Measurements from ENCODE around the gene ZNF2.
"Not testable (repeated sequence)": the region's sequence is repeated elsewhere in the genome, so short reads cannot be mapped to it uniquely, and the experiment has no call there.

ZNF2 gene

GRCh38 chr2:95181774-95182173, 16.2 kb downstream of the ZNF2 start:
- no peaks in the 10 kb centered on the region for H3K9me3 ChIP-seq (ENCODE audit: insufficient read depth, low read length)
- no peaks in the 10 kb centered on the region for H3K4me1 ChIP-seq (ENCODE audit: low read length)
- H3K36me3 ChIP-seq (replicated peaks; ENCODE audit: low read depth, low read length): peaks cover 50% of the 10 kb centered on the region
- no peaks in the 10 kb centered on the region for H3K79me2 ChIP-seq (ENCODE audit: low read length)
- H3K4me3 ChIP-seq (ENCODE audit: low read length): no peak overlapping the region
- H3K9ac ChIP-seq (ENCODE audit: low read length): no peak overlapping the region
- TF ChIP-seq EZH2phosphoT487 (IDR thresholded peaks at IDR 0.05; ENCODE audit: low read depth) (no peak), CTCF (IDR thresholded peaks at IDR 0.05; ENCODE audit: low read depth, low read length) (no peak)
- no peak overlapping the region for H3K27ac ChIP-seq (ENCODE audit: low read length)
- no peaks in the 10 kb centered on the region for H3K27me3 ChIP-seq (ENCODE audit: low read depth, low read length)
- no peak overlapping the region for H2AFZ ChIP-seq (ENCODE audit: low read depth, low read length)
- no peaks in the 10 kb centered on the region for H4K20me1 ChIP-seq (ENCODE audit: insufficient read depth, low read length)
- no peak overlapping the region for H3K4me2 ChIP-seq (ENCODE audit: low read length)

- H3K9me3 ChIP-seq (ENCODE audit: insufficient read depth, low read length): no peaks in the 10 kb centered on the region
- H4K20me1 ChIP-seq (ENCODE audit: insufficient read depth, low read length): no peaks in the 10 kb centered on the region
These were observed 19.6 kb downstream of the ZNF2 start for GRCh38 chr2:95185197-95185596.

GRCh38 chr2:95185973-95186372, 20.4 kb downstream of the ZNF2 start:
- no peak for TF ChIP-seq CTCF (IDR thresholded peaks at IDR 0.05; ENCODE audit: low read depth, low read length)
- TF ChIP-seq EZH2phosphoT487 (IDR thresholded peaks at IDR 0.05; ENCODE audit: low read depth): no peak
- no peaks in the 10 kb centered on the region for H3K4me1 ChIP-seq (ENCODE audit: low read length)
- H2AFZ ChIP-seq (ENCODE audit: low read depth, low read length): no peak overlapping the region
- no peaks in the 10 kb centered on the region for H3K9me3 ChIP-seq (ENCODE audit: insufficient read depth, low read length)
- H3K4me3 ChIP-seq (ENCODE audit: low read length): no peak overlapping the region
- H4K20me1 ChIP-seq (ENCODE audit: insufficient read depth, low read length): no peaks in the 10 kb centered on the region
- H3K36me3 ChIP-seq (replicated peaks; ENCODE audit: low read depth, low read length): peaks cover 31% of the 10 kb centered on the region
- H3K9ac ChIP-seq (ENCODE audit: low read length): no peak overlapping the region
- H3K4me2 ChIP-seq (ENCODE audit: low read length): no peak overlapping the region
- H3K27ac ChIP-seq (ENCODE audit: low read length): no peak overlapping the region
- no peaks in the 10 kb centered on the region for H3K27me3 ChIP-seq (ENCODE audit: low read depth, low read length)
- no peaks in the 10 kb centered on the region for H3K79me2 ChIP-seq (ENCODE audit: low read length)

More at GRCh38 chr2:95185197-95185596, 19.6 kb downstream of the ZNF2 start:
- Histone ChIP-seq H3K27ac (ENCODE audit: low read length) (no peak overlapping the region), H3K79me2 (ENCODE audit: low read length) (no peaks in the 10 kb centered on the region), H3K4me1 (ENCODE audit: low read length) (no peaks in the 10 kb centered on the region), H3K4me2 (ENCODE audit: low read length) (no peak overlapping the region), H3K9ac (ENCODE audit: low read length) (no peak overlapping the region), H3K36me3 (replicated peaks; ENCODE audit: low read depth, low read length) (peaks cover 36% of the 10 kb centered on the region), H3K4me3 (ENCODE audit: low read length) (no peak overlapping the region), H3K27me3 (ENCODE audit: low read depth, low read length) (no peaks in the 10 kb centered on the region), H2AFZ (ENCODE audit: low read depth, low read length) (no peak overlapping the region)
- TF ChIP-seq CTCF (IDR thresholded peaks at IDR 0.05; ENCODE audit: low read depth, low read length) (no peak), EZH2phosphoT487 (IDR thresholded peaks at IDR 0.05; ENCODE audit: low read depth) (no peak)

- not testable (repeated sequence) for H2AFZ ChIP-seq (ENCODE audit: low read depth, low read length); H3K4me1 ChIP-seq (ENCODE audit: low read length); H3K79me2 ChIP-seq (ENCODE audit: low read length); H4K20me1 ChIP-seq (ENCODE audit: insufficient read depth, low read length); H3K27me3 ChIP-seq (ENCODE audit: low read depth, low read length); H3K27ac ChIP-seq (ENCODE audit: low read length); H3K9me3 ChIP-seq (ENCODE audit: insufficient read depth, low read length); H3K4me2 ChIP-seq (ENCODE audit: low read length); H3K4me3 ChIP-seq (ENCODE audit: low read length); H3K9ac ChIP-seq (ENCODE audit: low read length); H3K36me3 ChIP-seq (replicated peaks; ENCODE audit: low read depth, low read length)
These were observed 27.3 kb downstream of the ZNF2 start for GRCh38 chr2:95192956-95193355.

GRCh38 chr2:95203911-95204310, 38.3 kb downstream of the ZNF2 start:
- no peaks in the 10 kb centered on the region for H4K20me1 ChIP-seq (ENCODE audit: insufficient read depth, low read length)
- no peaks in the 10 kb centered on the region for H3K4me1 ChIP-seq (ENCODE audit: low read length)
- no peak for TF ChIP-seq CTCF (IDR thresholded peaks at IDR 0.05; ENCODE audit: low read depth, low read length)
- TF ChIP-seq EZH2phosphoT487 (IDR thresholded peaks at IDR 0.05; ENCODE audit: low read depth): no peak

More at GRCh38 chr2:95203911-95204310, 38.3 kb downstream of the ZNF2 start:
- H3K27ac ChIP-seq (ENCODE audit: low read length): no peak overlapping the region
- H3K9me3 ChIP-seq (ENCODE audit: insufficient read depth, low read length): no peaks in the 10 kb centered on the region
- no peaks in the 10 kb centered on the region for H3K27me3 ChIP-seq (ENCODE audit: low read depth, low read length)
- no peaks in the 10 kb centered on the region for H3K36me3 ChIP-seq (replicated peaks; ENCODE audit: low read depth, low read length)
- H3K4me2 ChIP-seq (ENCODE audit: low read length): no peak overlapping the region
- no peaks in the 10 kb centered on the region for H3K79me2 ChIP-seq (ENCODE audit: low read length)
- H3K9ac ChIP-seq (ENCODE audit: low read length): no peak overlapping the region
- H3K4me3 ChIP-seq (ENCODE audit: low read length): no peak overlapping the region
- no peak overlapping the region for H2AFZ ChIP-seq (ENCODE audit: low read depth, low read length)

Measured in OCI-LY3 (cell line).